Common myeloid progenitor, CD34-positive (primary cell): ENCODE measurements around the gene BBS7.

Source experiments
- CTCF ChIA-PET: fragments of 350-600 bp; sonication (Branson Sonifier 250); formaldehyde crosslinking; loops from one replicate; lab custom pipeline; 2021; ENCODE audit warnings: antibody characterized with exemption; lab: Charles Lee
- POLR2A ChIA-PET: fragments of 350-600 bp; sonication (Branson Sonifier 250); formaldehyde crosslinking; loops from one replicate; lab custom pipeline; 2021; ENCODE audit warnings: antibody characterized with exemption; lab: Charles Lee
- DNase-seq, 3 donors: peaks; one replicate each; pipeline versions ENCODE4 v3.0.0 to v3.0.0-alpha.2; 2013
- H3K27ac ChIP-seq, 2 experiments: 1 replicate in 1 of 2; 2 replicates in 1 of 2; pipeline ENCODE4 v1.7.0; 2013; ENCODE audit warnings: inconsistent platforms in 2 of 2, low read length in 2 of 2, mild to moderate bottlenecking in 2 of 2, low read depth in 1 of 2, moderate library complexity in 1 of 2; ENCODE audit not compliant: severe bottlenecking in 2 of 2, insufficient read depth in 1 of 2, poor library complexity in 1 of 2
- H3K27me3 ChIP-seq, 5 experiments: replicated peaks in 2 of 5; 1 replicate in 3 of 5; 2 replicates in 2 of 5; pipeline versions ENCODE4 v1.6.1 to v1.7.0; 2013; ENCODE audit warnings: low read length in 4 of 5, mild to moderate bottlenecking in 2 of 5, moderate library complexity in 2 of 5, inconsistent platforms in 1 of 5; ENCODE audit not compliant: insufficient read depth in 5 of 5, control insufficient read depth in 4 of 5
- H3K36me3 ChIP-seq, 4 experiments: 1 replicate in 2 of 4; 2 replicates in 2 of 4; pipeline versions ENCODE4 v1.6.1 to v1.7.0; 2013; ENCODE audit warnings: low read length in 3 of 4, control low read depth in 1 of 4, mild to moderate bottlenecking in 1 of 4; ENCODE audit not compliant: control insufficient read depth in 4 of 4, insufficient read depth in 4 of 4
- H3K4me1 ChIP-seq, 4 experiments: 1 replicate in 3 of 4; 2 replicates in 1 of 4; pipeline versions ENCODE4 v1.6.1 to v1.7.1; 2013; ENCODE audit warnings: low read length in 3 of 4, mild to moderate bottlenecking in 3 of 4, control low read depth in 1 of 4, inconsistent platforms in 1 of 4, moderate library complexity in 1 of 4; ENCODE audit not compliant: control insufficient read depth in 4 of 4, insufficient read depth in 4 of 4; ENCODE audit errors: control extremely low read depth in 1 of 4
- H3K4me3 ChIP-seq, 7 experiments: 1 replicate in 4 of 7; 2 replicates in 3 of 7; pipeline versions ENCODE4 v1.5.1 to v1.7.0; 2013; ENCODE audit warnings: mild to moderate bottlenecking in 7 of 7, low read length in 6 of 7, moderate library complexity in 6 of 7, inconsistent platforms in 2 of 7, low read depth in 2 of 7, control low read depth in 1 of 7; ENCODE audit not compliant: insufficient read depth in 4 of 7, control insufficient read depth in 1 of 7; ENCODE audit errors: extremely low read depth in 1 of 7
- H3K9me3 ChIP-seq, 5 experiments: 1 replicate in 4 of 5; 2 replicates in 1 of 5; pipeline versions ENCODE4 v1.6.1 to v1.7.1; 2013; ENCODE audit warnings: low read length in 4 of 5, mild to moderate bottlenecking in 2 of 5, inconsistent platforms in 1 of 5, low read depth in 1 of 5, moderate library complexity in 1 of 5; ENCODE audit not compliant: control insufficient read depth in 4 of 5, insufficient read depth in 2 of 5; ENCODE audit errors: control extremely low read depth in 1 of 5
- WGBS: methylation state at CpG from one replicate; pipeline ENCODE4 v1.1.5; 2013; ENCODE audit not compliant: insufficient coverage; 5-methylcytosine and 5-hydroxymethylcytosine counted together

The BBS7 gene

DNA sequence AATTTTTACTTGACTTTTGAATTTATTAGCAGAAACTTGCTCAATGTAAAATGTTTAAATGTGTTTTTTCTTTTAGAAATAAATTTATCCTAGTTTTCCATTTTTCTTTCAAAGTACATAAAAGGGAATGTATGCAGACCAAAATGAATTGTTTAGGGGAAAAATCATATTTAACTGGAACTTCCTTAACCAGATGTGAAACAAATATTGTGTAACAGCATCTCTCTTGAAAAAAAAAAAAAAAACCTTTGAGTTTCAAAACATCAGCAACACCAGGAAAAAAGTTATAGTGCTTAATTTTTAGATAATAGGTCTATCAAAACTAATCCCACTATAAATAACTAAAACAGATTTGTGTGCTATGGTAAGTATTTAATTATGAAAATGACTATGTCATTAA, 32.1 kb downstream of the BBS7 start:
- peaks cover 0 to 18% (median 3%) of the 10 kb centered on the region in 4 experiments for H3K36me3 ChIP-seq
- CTCF ChIA-PET: no interaction called here
- POLR2A ChIA-PET: no interaction called here

DNA sequence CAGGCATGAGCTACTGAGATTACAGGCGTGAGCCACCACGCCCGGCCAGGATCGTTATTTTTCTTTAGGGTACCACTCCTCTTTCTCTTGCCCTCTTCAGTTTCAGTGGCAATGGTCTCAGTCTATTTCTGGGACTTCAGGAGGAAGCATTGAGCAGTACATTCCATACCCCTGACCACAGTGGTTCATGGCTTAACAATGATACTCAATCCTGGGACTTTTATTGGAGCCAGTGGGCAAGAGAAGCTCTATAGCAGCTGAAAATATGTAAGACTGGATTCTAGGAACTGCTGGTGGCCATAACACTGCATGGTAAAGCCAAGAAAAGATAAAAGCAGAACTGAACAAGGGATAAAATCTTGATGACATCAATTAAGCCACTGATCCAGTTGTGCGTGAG, 40.8 kb downstream of the BBS7 start:
- Histone ChIP-seq H3K36me3 (peaks cover 0 to 8% (median under 1%) of the 10 kb centered on the region in 4 experiments), H3K4me3 (no peak overlapping the region), H3K4me1 (no peaks in the 10 kb centered on the region), H3K27ac (no peak overlapping the region), H3K27me3 (no peaks in the 10 kb centered on the region), H3K9me3 (no peaks in the 10 kb centered on the region)
- no peak for DNase-seq
- ChIA-PET CTCF (no interaction called here), POLR2A (no interaction called here)
- WGBS: 80% methylated on average over 5 of the region's 5 CpGs

More for the DNA sequence above, 32.1 kb downstream of the BBS7 start:
- no peaks in the 10 kb centered on the region for H3K4me1 ChIP-seq
- no peak overlapping the region for H3K27ac ChIP-seq
- no peaks in the 10 kb centered on the region for H3K27me3 ChIP-seq
- H3K9me3 ChIP-seq: no peaks in the 10 kb centered on the region
- H3K4me3 ChIP-seq: no peak overlapping the region
- DNase-seq: no peak

DNA sequence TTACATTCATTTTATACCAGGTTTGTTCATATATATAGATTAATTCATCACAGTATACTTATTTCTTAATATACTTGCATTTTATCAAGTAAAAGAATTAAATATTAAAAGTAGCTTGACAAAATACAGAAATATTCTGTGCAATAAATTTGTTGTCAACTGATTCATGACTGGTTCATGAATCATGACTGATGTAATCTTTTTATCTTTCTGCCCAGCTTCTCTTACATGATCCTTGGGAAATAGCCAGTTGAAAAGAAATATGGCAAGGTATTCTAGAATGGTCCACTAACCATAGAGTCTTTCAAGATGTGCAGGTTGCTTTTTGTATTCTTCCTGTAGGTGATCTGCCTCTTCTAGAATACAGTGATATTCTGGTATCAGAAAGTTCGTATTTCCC, 42.4 kb downstream of the BBS7 start:
- ChIA-PET POLR2A (no interaction called here), CTCF (interaction anchor here (1.6 to 2.1 kb wide), 2 partner anchors 9 to 37 kb away, joined by 3 to 7 read pairs; no protein-coding TSS in a partner anchor)
- Histone ChIP-seq H3K36me3 (peaks cover 0 to 5% (median under 1%) of the 10 kb centered on the region in 4 experiments), H3K4me3 (no peak overlapping the region), H3K27me3 (no peaks in the 10 kb centered on the region), H3K9me3 (no peaks in the 10 kb centered on the region), H3K27ac (no peak overlapping the region), H3K4me1 (peaks cover 0 to 5% (median 1%) of the 10 kb centered on the region in 4 experiments)
- no peak for DNase-seq
- WGBS: no CpG with 5 or more reads among the region's 1 CpG

DNA sequence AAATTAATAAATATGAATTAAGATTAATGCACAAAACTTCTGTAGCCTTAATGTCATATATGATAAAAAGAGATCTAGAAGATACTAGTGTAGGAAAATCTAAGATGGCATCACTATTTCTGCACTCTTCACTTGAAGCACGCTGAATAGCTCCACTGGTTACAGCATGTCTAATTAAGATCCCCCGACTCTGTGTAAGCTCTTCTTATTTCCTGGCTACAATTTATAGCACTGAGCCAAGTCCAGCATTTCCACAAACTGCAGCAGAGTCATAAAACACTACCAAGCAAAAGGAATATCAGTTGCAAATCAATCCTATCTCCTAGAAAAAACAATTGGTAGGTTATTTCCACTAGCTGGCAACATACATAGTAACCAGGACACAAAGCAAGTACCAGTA, 45.3 kb downstream of the BBS7 start:
- Histone ChIP-seq H3K9me3 (no peaks in the 10 kb centered on the region), H3K27me3 (no peaks in the 10 kb centered on the region), H3K27ac (no peak overlapping the region), H3K4me1 (peaks cover 6 to 21% (median 14%) of the 10 kb centered on the region in 4 experiments), H3K4me3 (no peak overlapping the region), H3K36me3 (peaks cover 0 to 19% (median 1%) of the 10 kb centered on the region in 4 experiments)
- CTCF ChIA-PET: interaction anchor here (1.2 to 1.4 kb wide), 3 partner anchors 12 to 45 kb away, joined by 4 read pairs; partner anchors contain the start of gene BBS7
- WGBS: 0% methylated on average over 1 of the region's 2 CpGs
- POLR2A ChIA-PET: interaction anchor here (0.8 kb wide), 1 partner anchor 45 kb away, joined by 6 read pairs; the partner anchor contains the start of gene BBS7
- peak in 1 of 3 donors; percentile 5 for DNase-seq

DNA sequence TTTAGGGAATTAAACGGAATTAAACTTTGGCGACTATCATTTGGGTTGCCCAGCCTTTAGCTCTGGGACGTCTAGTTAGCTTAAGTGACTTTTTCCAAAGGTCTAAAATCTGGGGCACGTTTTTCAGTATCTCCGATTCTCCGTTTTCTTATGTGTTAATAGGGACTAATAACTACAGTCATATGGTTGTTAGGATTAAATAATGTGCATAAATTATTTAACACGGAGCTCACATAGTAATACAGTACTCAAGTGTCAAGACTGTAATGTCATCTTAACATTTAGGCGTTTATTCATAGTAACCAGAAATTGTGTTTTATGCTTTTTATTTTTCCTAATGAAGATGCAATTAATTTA, 46.1 kb downstream of the BBS7 start:
- H3K4me3 ChIP-seq: peak overlapping the region in 6 of 7 experiments; percentile 83 to 99 (median 99)
- peak overlapping the region; percentile 74 to 87 for H3K27ac ChIP-seq
- WGBS: 2% methylated on average over 3 of the region's 8 CpGs
- ChIA-PET CTCF (interaction anchor here (0.9 to 1.4 kb wide), 4 partner anchors 9 to 46 kb away, joined by 3 to 4 read pairs (median 4); partner anchors contain the start of gene BBS7), POLR2A (interaction anchor here (0.8 kb wide), 1 partner anchor 46 kb away, joined by 6 read pairs; the partner anchor contains the start of gene BBS7)
- H3K36me3 ChIP-seq: peaks cover 0 to 24% (median 3%) of the 10 kb centered on the region in 4 experiments
- peak in 1 of 3 donors; percentile 7 for DNase-seq
- H3K27me3 ChIP-seq: no peaks in the 10 kb centered on the region
- H3K9me3 ChIP-seq: no peaks in the 10 kb centered on the region
- peaks cover 6 to 21% (median 14%) of the 10 kb centered on the region in 4 experiments for H3K4me1 ChIP-seq

DNA sequence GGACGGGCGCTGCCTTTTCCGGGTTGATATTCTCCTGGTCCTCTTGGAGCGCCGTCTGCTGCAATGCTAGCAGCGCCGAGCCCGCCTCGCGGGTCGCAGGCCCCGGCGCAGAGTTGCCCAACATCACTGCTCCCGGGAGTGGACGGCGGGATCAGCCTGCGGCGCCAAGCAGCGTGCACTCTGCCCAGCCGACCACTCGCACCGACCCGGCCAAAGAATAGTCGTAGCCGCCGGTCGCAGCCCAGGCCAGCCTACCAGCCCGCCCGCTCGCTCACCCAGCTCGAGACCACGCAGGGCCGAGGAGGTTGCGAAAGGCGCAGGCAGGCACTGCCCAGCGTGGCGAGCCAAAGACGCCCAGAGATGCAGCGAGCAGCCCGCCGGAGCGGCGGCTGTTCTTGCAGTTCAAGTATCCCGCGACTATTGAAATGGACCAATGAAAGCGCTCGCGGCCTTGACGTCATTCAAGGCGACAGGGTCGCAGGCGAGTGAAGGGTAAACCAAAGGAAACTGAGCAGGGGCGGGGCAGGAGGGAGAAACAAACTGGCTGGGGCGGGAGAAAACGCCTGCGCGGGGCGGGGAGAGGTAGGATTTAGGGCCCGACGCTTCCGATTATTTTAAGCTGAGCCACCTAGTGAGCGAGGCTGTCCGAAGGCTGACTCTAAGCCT, 46.6 kb downstream of the BBS7 start, which contains the start of gene CCNA2:
Gene CCNA2 (minus strand): TSS at position 379 of the 666 bp plus-strand sequence. CDS start 255 bp downstream, at position 124.
- no peaks in the 10 kb centered on the region for H3K9me3 ChIP-seq
- H3K4me1 ChIP-seq: peaks cover 6 to 21% (median 14%) of the 10 kb centered on the region in 4 experiments
- ChIA-PET CTCF (interaction anchor here (0.9 to 1.4 kb wide), 4 partner anchors 9 to 47 kb away, joined by 3 to 4 read pairs (median 4); partner anchors contain the start of gene BBS7), POLR2A (no interaction called here)
- peaks cover 0 to 29% (median 4%) of the 10 kb centered on the region in 4 experiments for H3K36me3 ChIP-seq
- under 1% methylated on average over 63 of the region's 63 CpGs for WGBS
- DNase-seq: peak; percentile 97 to 98 (median 98)
- H3K27me3 ChIP-seq: no peaks in the 10 kb centered on the region
- H3K4me3 ChIP-seq: peak within 1 kb of the TSS; percentile 83 to 99 (median 99)
- H3K27ac ChIP-seq: peak within 1 kb of the TSS; percentile 74 to 87
